Renal pelvis (tissue), 12 donors: ENCODE results near the gene SOAT2. TPM values are rescaled to one million over a fixed set of nuclear protein-coding genes. Genes with fewer than 3 reads are reported as not detected.
A peak's percentile ranks its signal among the peaks of the same experiment; 100 is the strongest.

ENCODE experiments used
- DNase-seq: peaks from one replicate; pipeline ENCODE4 v3.0.0-alpha.2; 2013
- long read RNA-seq, 16 experiments: transcript quantifications; one replicate each; lab custom pipeline, GENCODE V29; 2026
- polyA plus RNA-seq, 3 donors: library from polyadenylated mRNA; unstranded; fragments of 120-200 nt; gene quantifications; one replicate each; pipeline ENCODE4 v1.2.1, GENCODE V29; 2013; ENCODE audit not compliant: insufficient read length in 3 of 3

The SOAT2 gene, protein sequence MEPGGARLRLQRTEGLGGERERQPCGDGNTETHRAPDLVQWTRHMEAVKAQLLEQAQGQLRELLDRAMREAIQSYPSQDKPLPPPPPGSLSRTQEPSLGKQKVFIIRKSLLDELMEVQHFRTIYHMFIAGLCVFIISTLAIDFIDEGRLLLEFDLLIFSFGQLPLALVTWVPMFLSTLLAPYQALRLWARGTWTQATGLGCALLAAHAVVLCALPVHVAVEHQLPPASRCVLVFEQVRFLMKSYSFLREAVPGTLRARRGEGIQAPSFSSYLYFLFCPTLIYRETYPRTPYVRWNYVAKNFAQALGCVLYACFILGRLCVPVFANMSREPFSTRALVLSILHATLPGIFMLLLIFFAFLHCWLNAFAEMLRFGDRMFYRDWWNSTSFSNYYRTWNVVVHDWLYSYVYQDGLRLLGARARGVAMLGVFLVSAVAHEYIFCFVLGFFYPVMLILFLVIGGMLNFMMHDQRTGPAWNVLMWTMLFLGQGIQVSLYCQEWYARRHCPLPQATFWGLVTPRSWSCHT
- polyA plus RNA-seq, result 1 to 10 TPM; 2.4 to 3.0 (median 2.7) TPM
- long read RNA-seq, donor 1, partial matches to known transcripts, result 17 of 17 reads
- long read RNA-seq, donor 1, other reads (novel, unspliced or antisense), result 0 of 17 reads
- long read RNA-seq, donor 2, result 0 reads
- long read RNA-seq, donor 3, partial matches to known transcripts, result 0 of 1 reads
- long read RNA-seq, donor 3, other reads (novel, unspliced or antisense), result 0 of 1 reads
- long read RNA-seq, donor 4, partial matches to known transcripts, result 0 of 13 reads
- long read RNA-seq, donor 4, other reads (novel, unspliced or antisense), result 13 of 13 reads
- long read RNA-seq, donor 5, result 0 reads
- long read RNA-seq, donor 6, partial matches to known transcripts, result 0 of 1 reads
- long read RNA-seq, donor 6, other reads (novel, unspliced or antisense), result 0 of 1 reads
- long read RNA-seq, donor 7, result 0 reads
- long read RNA-seq, donor 8, result 0 reads
- long read RNA-seq, donor 9, partial matches to known transcripts, result 0 of 5 reads
- long read RNA-seq, donor 9, other reads (novel, unspliced or antisense), result 5 of 5 reads
- long read RNA-seq, donor 10, result 0 reads
- long read RNA-seq, donor 11, result 0 reads
- long read RNA-seq, donor 12, partial matches to known transcripts, result 0 of 5 reads
- long read RNA-seq, donor 12, other reads (novel, unspliced or antisense), result 5 of 5 reads
- long read RNA-seq, donor 13, result 0 reads
- long read RNA-seq, donor 14, result 0 reads
- long read RNA-seq, donor 15, partial matches to known transcripts, result 0 of 1 reads
- long read RNA-seq, donor 15, other reads (novel, unspliced or antisense), result 0 of 1 reads
- long read RNA-seq, donor 16, partial matches to known transcripts, result 0 of 15 reads
- long read RNA-seq, donor 16, other reads (novel, unspliced or antisense), result 15 of 15 reads

GRCh38 chr12:53102883-53103807, at the start of gene SOAT2:
SOAT2 (plus strand) TSS chr12:53103486; CDS start chr12:53103578, 92 bp downstream.
- no peak for DNase-seq

- DNase-seq, result peak; percentile 95
Observed at GRCh38 chr12:53054112-53054878, 49.0 kb upstream of the SOAT2 start.

GRCh38 chr12:53055471-53056266, 47.6 kb upstream of the SOAT2 start:
- no peak for DNase-seq

GRCh38 chr12:53056296-53056695, 47.0 kb upstream of the SOAT2 start:
- no peak for DNase-seq

DNA sequence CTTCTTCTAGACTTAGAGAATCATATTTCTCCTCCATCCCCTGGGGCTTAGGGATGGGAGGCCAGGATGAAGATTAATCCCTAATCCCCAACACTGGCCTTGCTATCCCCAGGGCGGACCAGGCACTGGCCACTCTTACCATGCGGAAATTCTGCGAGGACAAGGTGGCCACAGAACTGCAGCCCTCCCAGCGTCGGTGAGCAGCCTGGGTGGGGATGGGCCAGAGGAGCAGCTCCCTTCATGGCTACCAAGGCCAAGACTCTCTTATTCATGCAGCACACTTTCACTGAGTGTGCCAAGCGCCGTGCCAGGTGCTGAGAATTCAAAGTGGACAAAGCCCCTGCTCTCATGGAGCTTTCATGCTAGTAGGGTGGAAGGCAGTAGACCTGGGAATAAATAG, 46.4 kb upstream of the SOAT2 start:
- no peak for DNase-seq

GRCh38 chr12:53057816-53058500, 45.3 kb upstream of the SOAT2 start:
- no peak for DNase-seq

GRCh38 chr12:53058674-53059433, 44.4 kb upstream of the SOAT2 start:
- DNase-seq, result no peak

DNA sequence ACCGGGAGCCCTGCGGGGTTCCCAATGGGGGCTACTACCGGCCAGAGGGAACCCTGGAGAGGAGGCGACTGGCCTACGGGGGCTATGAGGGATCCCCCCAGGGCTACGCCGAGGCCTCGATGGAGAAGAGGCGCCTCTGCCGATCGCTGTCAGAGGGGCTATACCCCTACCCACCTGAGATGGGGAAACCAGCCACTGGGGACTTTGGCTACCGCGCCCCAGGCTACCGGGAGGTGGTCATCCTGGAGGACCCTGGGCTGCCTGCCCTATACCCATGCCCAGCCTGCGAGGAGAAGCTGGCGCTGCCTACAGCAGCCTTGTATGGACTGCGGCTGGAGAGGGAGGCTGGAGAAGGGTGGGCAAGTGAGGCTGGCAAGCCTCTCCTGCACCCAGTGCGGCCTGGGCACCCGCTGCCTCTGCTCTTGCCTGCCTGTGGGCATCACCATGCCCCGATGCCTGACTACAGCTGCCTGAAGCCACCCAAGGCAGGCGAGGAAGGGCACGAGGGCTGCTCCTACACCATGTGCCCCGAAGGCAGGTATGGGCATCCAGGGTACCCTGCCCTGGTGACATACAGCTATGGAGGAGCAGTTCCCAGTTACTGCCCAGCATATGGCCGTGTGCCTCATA, 43.7 kb upstream of the SOAT2 start:
- no peak for DNase-seq

DNA sequence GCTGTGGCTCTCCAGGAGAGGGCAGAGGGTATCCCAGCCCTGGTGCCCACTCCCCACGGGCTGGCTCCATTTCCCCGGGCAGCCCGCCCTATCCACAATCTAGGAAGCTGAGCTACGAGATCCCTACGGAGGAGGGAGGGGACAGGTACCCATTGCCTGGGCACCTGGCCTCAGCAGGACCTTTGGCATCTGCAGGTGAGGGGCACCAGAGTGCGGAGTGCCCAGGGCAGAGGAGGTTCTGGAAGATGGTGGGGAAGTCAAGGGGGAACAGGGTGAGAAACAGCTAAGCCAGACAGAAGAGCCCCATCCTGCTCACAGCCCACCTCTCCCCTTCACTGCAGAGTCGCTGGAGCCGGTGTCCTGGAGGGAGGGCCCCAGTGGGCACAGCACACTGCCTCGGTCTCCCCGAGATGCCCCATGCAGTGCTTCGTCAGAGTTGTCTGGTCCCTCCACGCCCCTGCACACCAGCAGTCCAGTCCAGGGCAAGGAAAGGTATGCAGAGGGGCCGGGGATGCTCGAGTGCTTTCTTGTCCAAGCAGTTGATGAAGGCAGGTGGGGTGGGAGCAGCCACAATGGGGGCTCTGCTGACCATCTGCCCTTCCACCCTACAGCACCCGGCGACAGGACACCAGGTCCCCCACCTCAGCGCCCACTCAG, 43.1 kb upstream of the SOAT2 start:
- no peak for DNase-seq

GRCh38 chr12:53060721-53061276, 42.5 kb upstream of the SOAT2 start:
- DNase-seq, result no peak

DNA sequence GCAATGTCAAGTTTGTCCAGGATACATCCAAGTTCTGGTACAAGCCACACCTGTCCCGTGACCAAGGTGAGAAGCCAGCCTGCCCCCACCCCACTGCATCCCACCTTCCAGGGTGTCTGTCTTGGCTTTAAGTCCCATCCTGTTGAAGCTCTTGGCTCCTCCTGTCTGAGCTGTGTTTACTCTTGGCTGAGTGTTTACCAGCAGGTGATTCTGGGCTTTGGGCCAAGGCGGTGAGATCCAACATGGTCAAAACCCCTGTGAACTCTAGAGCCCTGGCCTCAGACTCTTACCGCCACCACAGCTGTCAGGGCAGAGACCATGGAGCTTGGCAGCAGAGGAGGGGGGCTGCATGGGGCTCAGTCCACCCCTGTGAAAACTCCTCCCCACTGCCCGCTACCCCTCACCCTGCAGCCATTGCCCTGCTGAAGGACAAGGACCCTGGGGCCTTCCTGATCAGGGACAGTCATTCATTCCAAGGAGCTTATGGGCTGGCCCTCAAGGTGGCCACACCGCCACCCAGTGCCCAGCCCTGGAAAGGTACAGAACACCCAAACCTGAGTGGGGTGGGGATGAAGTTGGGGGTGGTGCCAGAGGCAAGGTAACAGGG, 41.8 kb upstream of the SOAT2 start:
- DNase-seq, result no peak

- DNase-seq, result no peak
Observed at GRCh38 chr12:53062011-53062961, 41.0 kb upstream of the SOAT2 start.

DNA sequence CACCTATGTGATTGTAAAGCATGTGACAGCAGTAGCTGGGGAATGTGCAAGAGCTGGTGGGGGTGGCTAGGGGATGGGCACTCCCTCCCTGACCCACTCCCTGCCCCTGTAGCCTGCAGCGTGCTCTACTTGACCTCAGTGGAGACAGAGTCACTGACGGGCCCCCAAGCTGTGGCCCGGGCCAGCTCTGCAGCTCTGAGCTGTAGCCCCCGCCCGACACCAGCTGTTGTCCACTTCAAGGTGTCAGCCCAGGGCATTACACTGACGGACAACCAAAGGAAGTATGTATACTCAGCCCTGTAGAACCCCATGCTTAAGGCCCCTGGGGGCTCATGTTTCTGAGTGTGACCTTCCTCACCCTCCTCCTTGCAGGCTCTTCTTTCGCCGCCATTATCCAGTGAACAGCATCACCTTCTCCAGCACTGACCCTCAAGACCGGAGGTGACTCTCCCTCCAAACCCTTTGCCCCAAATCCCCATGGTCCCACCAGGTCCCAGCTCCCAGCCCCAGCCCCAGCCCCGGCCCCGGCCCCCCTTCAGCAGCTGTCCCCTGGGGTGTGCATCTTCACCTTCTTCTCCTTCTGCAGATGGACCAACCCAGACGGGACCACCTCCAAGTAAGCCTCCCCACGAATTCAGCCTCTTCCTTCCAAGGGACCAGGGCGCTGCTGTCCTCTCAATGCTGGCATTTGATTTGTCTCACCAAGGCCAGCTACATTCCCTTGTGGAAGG, 40.1 kb upstream of the SOAT2 start:
- no peak for DNase-seq
